Right kidney (tissue), 1 donor: ENCODE measurements around the gene TOP3B.
A peak's percentile ranks its signal among the peaks of the same experiment; 100 is the strongest.
"Not testable (repeated sequence)": the region's sequence is repeated elsewhere in the genome, so short reads cannot be mapped to it uniquely, and the experiment has no call there.

Experiments
- DNase-seq: peaks from one replicate; pipeline ENCODE4 v3.0.0-alpha.2; 2016

The TOP3B gene

DNA sequence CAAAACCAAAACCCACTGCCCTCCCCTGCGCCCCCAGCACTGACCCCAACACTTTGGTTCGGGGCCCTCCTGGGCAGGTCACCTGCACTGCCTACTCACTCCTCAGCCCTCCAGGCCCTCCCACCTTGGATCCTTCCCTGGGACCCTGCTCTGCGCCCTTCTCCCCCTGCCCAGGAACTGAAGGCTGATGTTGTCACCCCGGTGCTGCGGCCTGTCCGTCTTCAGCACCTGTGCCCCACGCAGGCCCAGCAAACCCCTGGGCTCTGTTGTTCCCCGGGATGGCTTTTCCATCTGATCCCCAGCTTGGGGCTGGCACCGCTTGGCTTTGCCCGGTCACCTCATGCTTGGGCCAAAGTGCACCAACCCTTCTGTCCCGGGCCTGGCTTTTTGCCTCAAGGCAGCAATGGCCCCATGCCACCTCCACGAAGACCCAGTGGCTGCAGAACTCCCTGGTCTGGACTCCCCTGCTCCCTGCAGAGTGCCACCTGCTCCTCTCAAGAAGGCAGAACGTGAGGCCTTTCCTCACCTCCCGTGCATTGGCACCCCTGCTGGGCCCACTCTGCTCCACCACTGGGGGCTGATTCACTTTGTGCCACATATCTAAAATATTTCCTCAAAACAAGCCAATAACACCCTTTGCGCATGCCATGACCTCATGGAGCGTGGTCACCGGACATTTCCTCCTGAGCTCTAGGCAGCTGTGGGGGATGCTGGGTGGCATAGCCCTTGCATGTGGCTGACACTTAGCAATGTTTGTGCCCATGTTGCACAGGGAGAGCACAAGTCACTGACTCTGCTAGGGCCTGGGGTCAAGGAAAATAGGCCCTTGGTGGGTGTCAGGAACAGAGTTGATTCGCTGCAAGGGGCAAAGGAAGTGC lies 38.8 kb downstream of the TOP3B start:
- no peak for DNase-seq

DNA sequence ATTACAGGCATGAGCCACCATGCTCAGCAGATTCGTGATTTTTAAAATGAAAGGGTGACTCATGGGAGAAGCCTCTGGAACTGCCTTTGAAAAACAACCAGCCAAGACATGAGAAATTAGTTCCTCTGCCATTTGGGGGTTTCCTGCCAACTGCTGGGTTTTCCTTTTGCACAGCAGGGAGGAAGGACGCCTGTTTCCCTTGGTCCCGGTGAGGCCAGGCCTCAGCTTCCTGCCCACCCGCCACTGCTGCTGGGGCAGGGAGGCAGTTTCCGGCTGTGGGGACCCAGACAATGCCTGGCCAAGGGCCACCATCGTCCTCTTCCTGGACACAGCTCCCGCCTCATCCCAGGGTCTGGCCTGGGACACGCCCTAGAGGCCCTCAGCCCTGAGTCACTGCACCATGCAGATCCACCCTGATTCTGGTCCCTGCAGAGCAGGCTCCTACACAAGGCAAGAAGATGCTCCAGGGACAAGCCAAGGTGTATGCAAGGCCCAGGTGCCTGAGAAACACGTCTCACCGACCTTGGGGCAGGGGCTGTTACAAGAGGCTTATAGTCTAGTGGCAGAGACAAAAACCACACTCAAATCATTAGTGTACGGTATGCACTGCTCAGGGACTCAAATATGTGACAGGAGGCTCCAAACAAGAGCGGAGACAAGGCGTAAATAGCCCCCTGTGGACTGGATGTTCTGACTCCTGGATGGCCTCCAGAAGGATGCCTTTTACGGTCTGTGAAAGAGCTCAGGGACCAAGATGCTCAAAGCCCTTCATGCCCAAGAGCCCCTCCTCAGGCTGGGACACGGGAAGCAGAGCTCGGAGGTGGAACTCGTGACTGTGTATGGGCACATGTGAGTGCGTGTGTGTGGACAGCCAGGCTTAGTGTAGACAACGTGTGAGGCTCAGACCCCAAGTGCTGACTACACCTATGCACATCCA lies 39.9 kb downstream of the TOP3B start:
- no peak for DNase-seq

DNA sequence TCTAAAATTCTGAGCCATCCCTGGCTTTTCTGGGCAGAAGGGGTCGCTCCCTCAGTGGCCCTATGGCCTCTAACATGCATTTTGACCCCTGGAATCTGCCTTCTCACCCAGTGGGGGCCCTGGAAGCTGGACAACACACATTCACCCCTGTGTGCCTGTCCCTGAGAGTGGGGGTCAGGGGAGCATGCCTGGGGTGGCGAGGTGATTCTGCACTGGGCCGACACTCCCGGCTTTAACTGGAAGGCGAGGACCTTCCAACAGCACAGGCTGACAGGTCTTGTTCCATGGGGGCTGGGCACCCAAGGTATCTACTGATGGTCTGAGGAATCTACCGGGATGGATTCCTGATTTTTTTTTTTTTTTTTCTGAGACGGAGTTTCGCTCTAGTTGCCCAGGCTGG lies 40.7 kb downstream of the TOP3B start:
- DNase-seq, result no peak

DNA sequence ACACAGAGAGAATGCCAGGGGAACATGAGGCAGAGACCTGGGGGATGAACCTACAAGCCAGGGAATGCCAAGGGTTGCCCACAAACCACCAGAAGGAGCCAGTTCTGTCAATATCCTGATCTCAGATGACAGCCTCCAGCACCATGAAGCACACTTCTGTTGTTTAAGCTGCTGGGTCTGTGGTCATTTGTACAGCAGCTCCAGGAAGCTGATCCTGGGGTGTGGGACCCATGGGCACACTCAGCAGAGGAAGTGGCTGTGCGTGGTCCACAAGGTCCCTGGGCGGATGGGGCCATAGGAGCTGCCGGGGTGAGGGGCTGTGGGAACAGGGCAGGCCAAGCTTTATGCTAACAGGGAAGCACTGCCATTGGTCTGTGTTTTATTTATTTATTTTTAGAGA lies 42.1 kb downstream of the TOP3B start:
- no peak for DNase-seq

DNA sequence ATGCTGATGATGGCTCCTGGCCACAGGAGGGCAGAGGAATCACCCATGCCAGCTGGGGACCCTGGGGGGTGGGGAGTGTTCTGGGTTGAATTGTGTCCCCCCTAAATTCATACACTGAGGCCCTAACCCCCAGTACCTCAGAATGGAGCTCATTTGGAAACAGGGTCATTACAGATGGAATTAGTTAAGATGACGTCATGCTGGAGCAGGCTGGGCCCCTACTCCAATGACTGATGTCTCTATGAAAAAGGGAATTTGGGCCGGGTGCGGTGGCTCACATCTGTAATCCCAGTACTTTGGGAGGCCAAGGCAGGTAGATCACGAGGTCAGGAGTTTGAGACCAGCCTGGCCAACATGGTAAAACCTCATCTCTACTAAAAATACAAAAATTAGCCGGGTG lies 42.7 kb downstream of the TOP3B start:
- DNase-seq, result not testable (repeated sequence)

DNA sequence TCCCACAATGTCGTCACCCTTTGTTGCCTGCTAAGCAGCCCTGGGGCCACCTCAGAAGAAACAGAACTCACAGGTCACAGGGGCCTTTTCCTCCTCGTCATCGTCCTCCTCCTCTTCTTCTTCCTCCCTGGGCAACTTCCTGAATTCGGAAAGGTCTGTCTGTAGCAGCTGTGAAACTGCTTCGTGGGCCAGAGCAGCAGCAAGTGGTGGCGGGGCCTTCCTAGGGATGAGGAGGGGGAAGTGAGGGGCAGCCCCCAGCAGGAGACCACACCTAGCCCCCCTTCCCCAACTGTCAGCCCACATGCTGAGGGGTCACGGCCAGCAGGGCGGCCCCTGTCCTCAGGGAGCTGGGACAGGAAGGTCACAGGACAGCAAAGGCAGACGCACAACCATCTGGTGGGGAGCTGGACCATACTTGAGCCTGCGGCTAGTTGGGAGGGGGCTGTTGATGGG lies 43.1 kb downstream of the TOP3B start:
- no peak for DNase-seq

DNA sequence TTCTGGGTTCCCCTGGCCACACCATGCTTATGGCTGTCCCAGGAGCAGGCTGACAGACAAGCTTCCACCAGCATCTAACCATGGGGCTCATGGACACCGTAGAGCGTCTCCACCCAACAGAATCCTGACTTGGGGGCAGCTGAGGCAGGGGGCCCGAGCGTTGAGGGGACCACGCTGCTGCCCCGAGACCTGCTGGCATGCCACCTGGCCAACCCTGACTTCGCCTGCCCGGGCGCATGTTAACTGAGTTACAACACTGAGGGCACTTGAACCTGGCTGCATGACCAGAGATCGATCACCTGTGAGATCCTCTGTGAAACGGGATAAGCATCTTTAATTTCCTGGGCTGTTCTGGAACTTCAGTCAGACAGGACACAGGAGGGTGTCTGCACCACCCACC lies 43.7 kb downstream of the TOP3B start:
- no peak for DNase-seq

DNA sequence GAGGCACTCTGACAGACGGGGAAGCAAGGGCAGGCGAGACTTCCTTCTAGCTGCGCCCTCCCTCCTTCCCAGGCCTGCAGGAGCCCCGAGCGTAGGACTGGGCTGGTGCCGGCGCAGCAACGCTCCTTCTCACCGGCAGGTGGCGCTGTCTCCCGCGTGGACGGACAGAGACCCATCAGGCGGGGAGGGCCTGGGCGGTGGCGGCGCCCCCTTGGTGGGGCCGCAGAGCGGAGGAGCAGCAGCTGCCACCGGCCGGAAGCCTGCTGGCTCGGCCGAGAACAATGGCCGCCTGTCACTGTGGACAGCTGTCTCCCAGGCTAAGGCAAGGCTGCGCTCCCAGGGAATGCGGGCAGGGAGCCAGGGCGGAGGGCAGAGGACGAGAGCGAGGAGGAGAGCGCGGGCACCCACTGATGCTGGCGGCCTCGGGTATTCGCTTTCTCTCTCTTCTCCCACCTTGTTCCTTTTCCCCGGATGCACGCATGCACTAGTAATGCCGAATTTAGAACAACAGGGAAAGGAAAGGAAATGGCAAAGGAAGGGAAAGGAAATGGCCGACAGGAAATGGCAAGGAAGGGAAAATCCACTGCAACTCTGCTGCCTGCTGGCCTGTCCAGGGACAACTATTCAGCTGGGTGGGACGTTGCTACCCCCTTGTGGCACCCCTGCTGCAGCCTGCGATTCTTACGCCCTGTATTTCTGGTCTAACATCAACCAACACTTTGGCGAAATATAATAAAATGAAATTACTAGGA lies 44.3 kb downstream of the TOP3B start:
- DNase-seq, result peak; percentile 99

DNA sequence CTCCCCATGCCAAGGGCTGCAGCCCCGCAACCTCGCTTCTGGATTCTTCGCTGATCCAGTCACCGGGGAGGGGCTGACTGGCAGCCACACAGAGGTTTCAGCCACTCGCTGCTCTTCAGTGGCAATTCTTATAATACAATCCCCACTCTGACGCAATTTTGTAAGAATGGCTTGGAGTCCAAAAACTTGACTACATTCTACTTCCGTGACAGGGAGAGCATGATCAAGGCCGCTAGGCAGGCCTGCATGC lies 44.8 kb downstream of the TOP3B start:
- DNase-seq, result no peak

DNA sequence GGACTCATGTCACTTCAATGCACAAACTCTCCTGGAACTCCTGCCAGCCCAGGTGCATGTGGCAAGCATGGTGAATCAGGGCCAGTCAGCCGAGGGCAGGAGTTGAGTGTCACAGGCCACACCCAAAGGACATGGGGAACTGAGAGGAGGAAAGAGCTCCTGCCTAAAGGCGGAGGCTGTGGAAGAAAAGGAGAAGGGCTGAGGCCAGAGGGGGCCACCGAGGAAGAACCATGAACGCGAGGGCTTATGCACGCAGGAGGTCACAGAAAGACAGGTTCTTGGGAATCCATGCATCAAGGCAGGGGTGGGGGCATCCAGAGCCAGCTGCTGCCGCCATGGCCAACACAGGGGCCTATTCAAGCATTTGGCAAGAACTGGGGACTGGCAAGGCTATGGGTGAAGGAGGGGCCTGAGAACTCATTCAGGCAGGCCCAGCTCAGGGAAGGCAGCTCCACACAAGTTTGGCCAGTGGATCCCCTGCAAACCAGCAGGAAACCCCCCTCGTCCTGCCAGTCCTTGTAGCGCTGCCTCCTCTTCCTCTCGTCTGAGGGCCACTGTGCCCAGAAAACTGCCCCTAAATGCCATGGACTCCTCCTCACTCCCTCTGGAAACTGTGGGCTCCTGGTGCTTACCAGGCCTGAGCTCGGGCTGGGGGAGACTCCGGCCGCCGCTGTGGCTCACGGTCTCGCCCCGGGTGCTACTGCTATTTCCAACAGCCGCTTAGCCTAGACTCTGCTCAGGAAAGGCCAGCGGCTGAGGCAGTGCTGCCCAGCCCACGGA lies 45.4 kb downstream of the TOP3B start:
- DNase-seq, result no peak

DNA sequence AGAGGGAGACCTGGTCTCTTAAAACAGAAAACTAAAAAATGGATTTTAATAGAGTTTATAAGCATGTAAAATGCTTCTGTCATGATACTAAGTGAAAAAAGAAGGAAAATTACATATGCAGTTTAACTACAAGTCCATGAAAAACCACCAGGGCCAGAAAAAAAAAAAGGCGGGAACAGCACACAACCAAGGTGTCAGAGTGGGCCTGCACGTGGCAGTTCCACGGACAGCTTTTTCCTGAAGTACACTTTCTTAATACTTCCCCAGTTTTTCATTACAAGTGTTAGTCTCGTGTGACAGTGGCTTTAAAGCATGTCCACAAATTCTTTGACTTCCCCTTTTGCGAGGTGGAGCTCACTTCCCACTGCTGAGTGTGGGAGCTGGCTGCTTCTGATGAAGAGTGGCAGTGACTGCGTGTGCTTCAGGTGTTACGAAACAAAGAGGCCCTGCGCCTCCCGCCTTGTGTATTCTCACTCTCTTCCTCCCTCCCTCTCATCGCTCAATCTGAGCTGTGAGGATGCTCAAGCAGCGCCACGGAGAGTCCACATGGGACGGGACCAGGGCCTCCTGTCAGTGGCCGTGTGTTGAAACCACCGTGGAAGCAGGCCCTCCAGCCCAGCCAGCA lies 46.3 kb downstream of the TOP3B start:
- DNase-seq, result no peak

DNA sequence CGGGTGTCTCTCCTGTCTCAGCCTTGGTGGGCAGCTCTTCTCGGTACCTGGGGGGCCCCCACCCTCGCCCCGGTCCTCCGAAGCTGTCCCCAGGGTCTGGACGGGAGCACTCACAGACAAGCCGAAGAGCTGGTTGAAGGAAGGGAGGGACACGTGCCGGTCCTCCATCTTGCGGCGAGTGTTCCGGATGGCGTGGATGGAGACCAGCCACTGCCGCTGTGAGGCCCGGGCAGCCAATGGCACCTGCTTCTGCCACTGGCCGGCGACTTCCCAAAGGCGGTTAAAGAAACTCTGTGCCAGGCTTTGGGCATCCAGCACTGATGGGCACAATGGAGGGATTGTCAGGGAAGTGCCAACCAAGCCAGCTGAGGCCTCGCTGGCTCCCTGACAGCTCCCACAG lies 48.7 kb downstream of the TOP3B start:
- DNase-seq, result no peak

DNA sequence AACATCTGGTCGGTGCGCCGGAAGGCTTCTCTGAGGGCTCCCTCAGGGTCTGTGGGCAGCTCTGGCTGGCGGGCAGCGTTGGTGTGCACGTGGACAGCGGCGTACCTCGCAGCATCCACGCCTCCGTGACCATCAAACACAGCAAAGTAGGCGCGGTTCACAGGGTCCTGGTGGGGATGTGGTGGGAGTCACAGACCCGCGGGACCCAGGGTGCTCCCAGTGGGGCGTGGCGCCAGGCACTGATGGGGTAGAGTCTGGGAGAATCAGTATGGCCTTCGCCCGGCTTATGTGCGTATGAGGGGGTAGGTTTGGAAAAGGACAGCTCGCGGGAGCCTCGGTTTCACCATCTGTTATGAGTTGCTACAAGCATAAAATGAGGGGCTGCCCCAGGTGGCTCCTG lies 49.2 kb downstream of the TOP3B start:
- DNase-seq, result no peak

DNA sequence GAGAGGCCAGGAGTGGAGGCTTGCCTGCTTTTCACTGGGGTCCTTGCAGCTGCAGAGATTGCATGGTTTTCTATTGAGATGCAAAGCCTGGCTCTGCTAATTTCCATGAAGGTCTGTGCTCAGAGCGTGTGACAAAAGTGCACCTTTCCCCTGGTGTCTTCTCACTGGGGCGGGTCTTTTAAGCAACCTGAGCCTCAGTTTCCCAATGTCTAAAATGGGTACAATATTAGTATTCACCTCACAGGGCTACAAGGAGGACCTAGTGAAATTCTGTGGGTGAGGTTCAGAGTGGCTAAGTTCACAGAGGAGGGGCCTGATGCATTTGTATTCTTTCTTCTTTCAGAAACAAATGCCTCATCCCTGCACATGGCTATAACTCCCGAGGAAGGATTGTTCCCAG lies 50.2 kb downstream of the TOP3B start:
- DNase-seq, result no peak

DNA sequence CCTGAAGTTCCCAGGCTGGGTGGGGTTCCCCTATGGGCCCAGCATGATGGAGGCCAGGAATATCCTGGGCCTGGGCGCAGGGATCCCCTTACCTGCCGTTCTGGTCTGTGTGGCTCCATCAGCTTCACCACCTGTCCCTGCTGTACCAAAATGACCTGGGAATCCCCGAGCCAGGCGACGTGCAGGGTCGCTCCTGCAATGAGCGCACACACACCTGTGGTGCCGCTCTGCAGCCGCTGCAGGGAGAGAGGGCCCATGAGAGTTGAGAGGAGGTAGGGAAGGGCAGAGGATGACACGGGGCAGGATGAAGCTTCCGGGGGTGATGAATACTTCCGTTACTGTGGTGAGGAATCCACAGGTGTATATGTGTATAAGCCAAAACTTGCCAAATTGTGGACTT lies 51.5 kb downstream of the TOP3B start:
- no peak for DNase-seq

DNA sequence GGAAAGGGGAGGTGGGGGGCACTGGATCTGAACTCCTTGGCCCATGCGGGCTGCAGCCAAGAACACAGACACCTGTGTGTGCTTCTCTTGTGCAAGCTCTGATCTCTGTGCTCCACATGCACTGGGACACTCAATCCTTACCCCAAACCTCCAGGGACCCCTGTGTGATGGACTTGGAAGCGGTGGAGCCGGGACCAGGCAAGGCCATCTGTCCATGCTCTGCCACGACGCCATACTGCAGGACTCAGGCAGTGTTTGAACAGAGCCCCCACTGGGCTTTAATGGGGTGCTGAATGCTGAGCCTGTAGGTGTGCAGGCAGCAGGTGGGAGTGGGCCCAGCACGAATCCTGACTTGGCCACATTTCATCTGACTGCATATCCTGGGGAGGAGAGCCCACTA lies 53.3 kb downstream of the TOP3B start:
- no peak for DNase-seq

DNA sequence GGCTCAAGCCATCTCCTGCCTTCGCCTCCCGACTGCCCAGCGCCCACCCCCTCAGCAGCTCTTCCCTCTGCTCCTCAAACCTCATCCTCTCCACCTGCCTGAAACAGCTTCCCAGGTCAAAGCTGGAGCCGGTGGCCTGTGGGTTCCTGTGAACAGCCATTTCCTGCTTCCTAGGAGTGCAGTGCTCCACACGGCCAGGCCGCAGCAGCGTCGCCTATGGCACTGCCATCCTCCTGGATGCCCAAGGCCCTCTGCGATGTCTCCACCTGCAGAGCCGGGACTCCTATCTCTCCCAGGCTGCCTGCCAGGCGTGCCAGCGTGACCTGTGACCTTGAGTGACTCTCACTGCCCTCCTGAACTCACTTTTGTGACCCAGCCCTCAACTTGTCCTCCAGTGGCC lies 54.5 kb downstream of the TOP3B start:
- no peak for DNase-seq

DNA sequence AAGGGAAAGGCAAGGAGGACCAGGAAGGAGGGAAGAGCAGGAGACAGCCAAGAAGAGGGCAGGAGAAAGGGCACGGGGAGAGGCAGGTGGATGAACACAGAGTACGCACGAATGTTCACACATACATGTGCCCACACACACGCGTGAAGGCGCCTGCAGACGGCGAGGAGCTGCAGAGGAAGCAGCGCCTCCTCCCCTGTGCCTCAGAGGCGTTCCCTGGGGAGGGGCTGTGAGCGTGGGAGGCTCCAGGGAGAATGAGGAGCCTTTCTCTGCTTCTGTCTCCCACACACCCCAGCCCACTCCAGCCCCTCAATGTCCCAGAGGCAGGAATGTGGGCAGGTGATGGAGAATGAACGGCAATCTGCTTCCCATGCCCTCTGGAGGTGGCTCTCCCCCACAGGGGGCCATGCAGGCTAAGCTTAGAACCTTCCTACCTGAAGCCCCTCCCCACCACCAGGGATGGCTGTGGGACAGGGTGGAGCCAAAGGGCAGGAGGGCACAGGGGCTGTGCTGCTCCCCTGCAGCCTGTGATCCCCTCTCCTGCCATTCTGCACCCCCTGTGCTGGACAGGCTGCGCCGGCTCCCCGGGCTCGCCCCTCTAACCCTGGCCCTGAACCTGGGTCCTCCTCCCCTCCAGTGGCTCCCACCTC lies 55.3 kb downstream of the TOP3B start:
- no peak for DNase-seq

DNA sequence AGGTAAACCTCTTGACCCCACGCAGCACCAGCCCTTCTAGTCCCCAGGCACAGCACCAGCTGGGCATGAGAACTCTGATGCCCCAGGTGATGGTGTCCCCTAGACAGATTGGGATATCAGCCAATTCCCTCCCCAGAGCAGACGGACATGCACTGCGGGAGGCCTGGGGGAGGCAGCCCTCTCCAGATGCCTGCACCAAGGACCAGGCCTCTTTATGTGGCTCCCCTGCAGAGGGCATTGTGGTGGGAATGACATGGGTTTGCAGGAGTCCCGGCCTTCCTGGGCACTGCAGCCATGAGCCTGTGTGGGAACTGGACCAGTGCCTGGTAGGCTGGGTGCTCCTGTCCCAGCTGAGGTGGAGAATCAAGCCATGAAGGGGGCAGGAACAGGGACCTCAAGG lies 55.9 kb downstream of the TOP3B start:
- DNase-seq, result no peak

DNA sequence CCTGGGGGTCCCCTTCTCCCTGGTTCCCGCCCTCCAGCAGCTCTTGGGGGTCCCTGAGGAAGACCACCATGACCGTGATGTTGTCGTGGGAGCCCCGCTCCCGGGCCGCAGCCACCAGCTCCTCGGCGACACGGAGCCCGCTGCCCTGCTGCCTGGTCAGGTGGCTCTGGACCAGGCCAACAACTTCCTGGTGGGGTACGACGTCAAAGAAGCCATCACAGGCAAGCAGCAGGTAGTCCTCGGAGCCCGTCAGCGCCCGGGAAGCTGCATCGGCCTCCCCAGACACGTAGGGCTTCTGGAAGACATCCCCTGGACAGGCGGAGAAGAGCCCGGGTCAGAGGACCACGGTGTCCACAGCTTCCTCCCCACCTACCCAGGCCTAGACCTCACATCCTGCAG lies 59.4 kb downstream of the TOP3B start:
- DNase-seq, result no peak
